Neural crest cell (in vitro differentiated cells): Measurements from ENCODE around the gene CREB5. TPM values are rescaled to one million over a fixed set of nuclear protein-coding genes. Genes with fewer than 3 reads are reported as not detected.

ENCODE experiments used
- DNase-seq: peaks from one replicate; pipeline ENCODE4 v3.0.0; 2021; ENCODE audit warnings: low read depth, mixed read lengths, low spot score
- H3K27ac Mint-ChIP-seq: one replicate; pipeline ENCODE4 v1.8.0; 2021; ENCODE audit warnings: mild to moderate bottlenecking, mixed read lengths; ENCODE audit not compliant: unreplicated experiment
- H3K27me3 Mint-ChIP-seq: 2 replicates; pipeline ENCODE4 v1.8.0; 2021; ENCODE audit warnings: low read depth, mild to moderate bottlenecking, mixed read lengths
- H3K36me3 Mint-ChIP-seq: 2 replicates; pipeline ENCODE4 v1.8.0; 2021; ENCODE audit warnings: low read depth, mild to moderate bottlenecking, mixed read lengths
- H3K4me1 Mint-ChIP-seq: 2 replicates; pipeline ENCODE4 v1.8.0; 2021; ENCODE audit warnings: mixed read lengths
- H3K4me3 Mint-ChIP-seq: one replicate; pipeline ENCODE4 v1.8.0; 2021; ENCODE audit warnings: mild to moderate bottlenecking, mixed read lengths
- H3K9me3 Mint-ChIP-seq: 2 replicates; pipeline ENCODE4 v1.8.0; 2021; ENCODE audit warnings: mixed read lengths
- total RNA-seq: library from RNA; stranded (reverse); gene quantifications from 2 replicates; pipeline ENCODE4 v1.2.1, GENCODE V29; 2021
- TF ChIP-seq, protein P1 (sequence below): fragments of 200-600 bp; sonication (generic); conservative IDR thresholded peaks from 2 replicates; pipeline ENCODE4 v1.5.0; 2021; ENCODE audit warnings: antibody characterized with exemption, mild to moderate bottlenecking

The CREB5 gene
- total RNA-seq, 1 donor from 2014 or later, result 8.3 TPM

- H3K36me3 Mint-ChIP-seq, result no peaks in the 10 kb centered on the region
- no peaks in the 10 kb centered on the region for H3K4me1 Mint-ChIP-seq
- H3K27me3 Mint-ChIP-seq, result no peaks in the 10 kb centered on the region
- no peak overlapping the region for H3K27ac Mint-ChIP-seq
- TF ChIP-seq, protein P1, sequence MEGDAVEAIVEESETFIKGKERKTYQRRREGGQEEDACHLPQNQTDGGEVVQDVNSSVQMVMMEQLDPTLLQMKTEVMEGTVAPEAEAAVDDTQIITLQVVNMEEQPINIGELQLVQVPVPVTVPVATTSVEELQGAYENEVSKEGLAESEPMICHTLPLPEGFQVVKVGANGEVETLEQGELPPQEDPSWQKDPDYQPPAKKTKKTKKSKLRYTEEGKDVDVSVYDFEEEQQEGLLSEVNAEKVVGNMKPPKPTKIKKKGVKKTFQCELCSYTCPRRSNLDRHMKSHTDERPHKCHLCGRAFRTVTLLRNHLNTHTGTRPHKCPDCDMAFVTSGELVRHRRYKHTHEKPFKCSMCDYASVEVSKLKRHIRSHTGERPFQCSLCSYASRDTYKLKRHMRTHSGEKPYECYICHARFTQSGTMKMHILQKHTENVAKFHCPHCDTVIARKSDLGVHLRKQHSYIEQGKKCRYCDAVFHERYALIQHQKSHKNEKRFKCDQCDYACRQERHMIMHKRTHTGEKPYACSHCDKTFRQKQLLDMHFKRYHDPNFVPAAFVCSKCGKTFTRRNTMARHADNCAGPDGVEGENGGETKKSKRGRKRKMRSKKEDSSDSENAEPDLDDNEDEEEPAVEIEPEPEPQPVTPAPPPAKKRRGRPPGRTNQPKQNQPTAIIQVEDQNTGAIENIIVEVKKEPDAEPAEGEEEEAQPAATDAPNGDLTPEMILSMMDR, result no peak
- no peak for DNase-seq
- H3K4me3 Mint-ChIP-seq, result no peak overlapping the region
- H3K9me3 Mint-ChIP-seq, result no peaks in the 10 kb centered on the region
Observed at GRCh38 chr7:28383975-28384374, 28.3 kb upstream of the CREB5 start.

- Mint-ChIP-seq H3K9me3 (no peaks in the 10 kb centered on the region), H3K4me3 (peak overlapping the region; percentile 74), H3K27ac (peak overlapping the region; percentile 72), H3K36me3 (no peaks in the 10 kb centered on the region), H3K4me1 (peaks cover 14% of the 10 kb centered on the region), H3K27me3 (no peaks in the 10 kb centered on the region)
- TF ChIP-seq, protein P1, result peak; percentile 94
- no peak for DNase-seq
Observed at GRCh38 chr7:28389504-28390395, 22.6 kb upstream of the CREB5 start.

GRCh38 chr7:28390426-28390825 lies 21.9 kb upstream of the CREB5 start:
- H3K4me1 Mint-ChIP-seq, result peaks cover 14% of the 10 kb centered on the region
- H3K4me3 Mint-ChIP-seq, result no peak overlapping the region
- H3K27ac Mint-ChIP-seq, result no peak overlapping the region
- H3K36me3 Mint-ChIP-seq, result no peaks in the 10 kb centered on the region
- H3K9me3 Mint-ChIP-seq, result no peaks in the 10 kb centered on the region
- no peaks in the 10 kb centered on the region for H3K27me3 Mint-ChIP-seq
- TF ChIP-seq, protein P1, result no peak
- no peak for DNase-seq

GRCh38 chr7:28392289-28392688 lies 20.0 kb upstream of the CREB5 start:
- Mint-ChIP-seq H3K36me3 (no peaks in the 10 kb centered on the region), H3K4me3 (no peak overlapping the region), H3K27me3 (no peaks in the 10 kb centered on the region), H3K9me3 (no peaks in the 10 kb centered on the region), H3K27ac (no peak overlapping the region), H3K4me1 (peaks cover 14% of the 10 kb centered on the region)
- TF ChIP-seq, protein P1, result no peak
- no peak for DNase-seq

DNA sequence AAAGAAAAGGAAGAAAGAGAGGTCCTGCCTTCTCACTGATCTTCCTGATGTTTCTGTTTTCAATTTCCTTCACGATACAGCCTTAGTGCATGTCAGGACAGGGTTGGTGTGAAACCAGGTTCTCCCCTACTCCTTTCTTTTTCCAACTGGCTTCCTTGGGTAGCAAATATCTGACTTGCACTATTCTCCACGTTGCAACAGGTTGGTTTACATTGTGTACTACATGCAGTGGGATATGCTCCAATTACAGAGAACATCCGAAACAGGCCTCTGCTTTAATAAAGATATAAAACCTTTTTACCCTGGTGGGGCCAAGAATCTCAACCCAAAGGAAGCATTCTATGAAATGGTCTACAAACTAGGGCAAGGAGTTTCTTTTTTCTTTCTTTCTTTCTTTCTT lies 16.9 kb upstream of the CREB5 start:
- H3K27ac Mint-ChIP-seq, result no peak overlapping the region
- H3K4me1 Mint-ChIP-seq, result peaks cover 3% of the 10 kb centered on the region
- H3K4me3 Mint-ChIP-seq, result no peak overlapping the region
- TF ChIP-seq, protein P1, result no peak
- no peaks in the 10 kb centered on the region for H3K27me3 Mint-ChIP-seq
- no peaks in the 10 kb centered on the region for H3K36me3 Mint-ChIP-seq
- no peaks in the 10 kb centered on the region for H3K9me3 Mint-ChIP-seq
- no peak for DNase-seq
